GM21576 (cell line): Measurements from ENCODE around the gene MYZAP.

Experiments
- ATAC-seq: cut with Tn5 transposase; IDR thresholded peaks from one replicate; pipeline ENCODE4 v1.9.1; 2021; ENCODE audit warnings: mild to moderate bottlenecking, moderate library complexity; ENCODE audit not compliant: unreplicated experiment

Gene MYZAP, protein sequence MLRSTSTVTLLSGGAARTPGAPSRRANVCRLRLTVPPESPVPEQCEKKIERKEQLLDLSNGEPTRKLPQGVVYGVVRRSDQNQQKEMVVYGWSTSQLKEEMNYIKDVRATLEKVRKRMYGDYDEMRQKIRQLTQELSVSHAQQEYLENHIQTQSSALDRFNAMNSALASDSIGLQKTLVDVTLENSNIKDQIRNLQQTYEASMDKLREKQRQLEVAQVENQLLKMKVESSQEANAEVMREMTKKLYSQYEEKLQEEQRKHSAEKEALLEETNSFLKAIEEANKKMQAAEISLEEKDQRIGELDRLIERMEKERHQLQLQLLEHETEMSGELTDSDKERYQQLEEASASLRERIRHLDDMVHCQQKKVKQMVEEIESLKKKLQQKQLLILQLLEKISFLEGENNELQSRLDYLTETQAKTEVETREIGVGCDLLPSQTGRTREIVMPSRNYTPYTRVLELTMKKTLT

DNA sequence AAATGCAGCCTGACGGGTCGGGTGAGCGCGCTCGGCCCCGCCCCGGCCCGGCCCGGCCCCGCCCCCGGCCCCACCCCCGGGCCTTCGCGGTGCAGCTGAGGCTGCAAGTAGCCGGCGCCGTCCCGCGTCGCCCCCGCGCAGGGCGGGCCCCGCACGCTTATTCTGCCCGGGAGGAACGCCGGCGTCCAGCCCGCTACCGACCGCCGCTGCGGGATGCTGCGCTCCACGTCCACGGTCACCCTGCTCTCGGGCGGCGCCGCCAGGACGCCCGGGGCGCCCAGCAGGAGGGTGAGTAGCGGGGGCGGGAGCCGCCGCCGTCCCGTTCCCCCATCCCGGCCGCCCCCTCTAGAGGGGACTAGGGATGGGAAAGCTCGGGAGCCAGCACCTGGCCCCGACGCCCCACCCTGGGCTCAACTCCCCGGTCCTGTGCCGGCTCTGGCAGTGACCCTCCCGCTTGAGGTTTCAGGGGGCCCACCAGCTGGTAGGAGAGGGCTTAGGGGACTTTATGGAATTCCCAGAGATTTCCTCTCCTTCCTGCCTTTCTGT lies at the start of gene MYZAP:
TSS of gene MYZAP (plus strand) at position 83 of the 546 bp plus-strand sequence. CDS start at position 214, 131 bp downstream.
- ATAC-seq = no peak

- no peak for ATAC-seq
These were observed 49.2 kb upstream of the MYZAP start for GRCh38 chr15:57542505-57542817.

DNA sequence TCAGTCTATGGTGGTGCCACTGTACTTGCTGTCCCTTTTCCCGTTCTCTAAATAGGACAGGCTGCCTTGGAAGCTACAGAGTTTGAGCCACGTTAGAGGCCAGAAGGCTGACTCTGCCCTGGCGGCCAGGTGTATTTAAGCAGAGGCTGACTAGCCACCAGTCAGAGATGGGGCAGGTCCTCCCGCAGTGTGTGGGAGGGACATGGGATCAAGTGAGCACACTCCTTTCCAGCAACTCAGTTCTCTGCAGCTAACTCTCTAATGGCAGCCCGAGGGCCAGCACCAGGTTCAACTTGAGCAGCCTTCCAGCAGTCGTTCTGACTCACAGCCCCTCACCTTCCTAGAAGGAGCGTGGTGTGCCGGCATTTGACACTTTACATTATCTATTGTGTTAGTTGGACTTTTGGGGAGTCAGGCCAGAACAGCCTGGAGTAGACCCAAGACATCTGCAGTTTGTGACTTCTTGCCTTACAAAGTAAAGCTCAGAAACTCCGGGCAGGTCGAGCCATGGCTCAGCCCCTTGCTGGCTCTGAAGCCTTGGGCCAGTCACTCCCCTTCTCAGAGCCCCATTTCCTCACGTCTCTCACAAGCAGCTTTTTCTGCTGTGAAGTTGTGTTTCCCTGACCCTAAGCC lies 46.7 kb upstream of the MYZAP start:
- no peak for ATAC-seq

GRCh38 chr15:57545995-57546394 lies 45.7 kb upstream of the MYZAP start:
- no peak for ATAC-seq

- no peak for ATAC-seq
These were observed 44.4 kb upstream of the MYZAP start for GRCh38 chr15:57547243-57547755.

DNA sequence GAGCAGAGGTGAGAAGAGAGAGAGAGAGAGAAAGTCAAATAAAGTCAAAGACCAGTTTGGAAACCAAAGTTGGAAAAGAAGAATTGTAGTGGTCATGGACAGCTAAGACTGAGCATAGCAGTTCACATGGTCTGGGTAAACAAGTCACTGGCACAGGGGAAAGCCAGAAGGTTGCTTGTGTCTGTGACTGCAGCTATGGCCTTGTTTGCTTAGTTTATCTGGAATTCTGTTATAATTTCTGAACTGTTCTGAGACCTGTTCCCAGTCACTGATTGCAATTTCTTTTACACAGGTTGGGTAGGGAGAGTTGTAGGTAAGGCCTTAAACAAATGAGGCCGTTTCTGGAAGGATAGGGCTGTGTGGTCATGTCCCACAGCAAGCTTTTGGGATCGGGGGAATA lies 43.4 kb upstream of the MYZAP start:
- no peak for ATAC-seq

DNA sequence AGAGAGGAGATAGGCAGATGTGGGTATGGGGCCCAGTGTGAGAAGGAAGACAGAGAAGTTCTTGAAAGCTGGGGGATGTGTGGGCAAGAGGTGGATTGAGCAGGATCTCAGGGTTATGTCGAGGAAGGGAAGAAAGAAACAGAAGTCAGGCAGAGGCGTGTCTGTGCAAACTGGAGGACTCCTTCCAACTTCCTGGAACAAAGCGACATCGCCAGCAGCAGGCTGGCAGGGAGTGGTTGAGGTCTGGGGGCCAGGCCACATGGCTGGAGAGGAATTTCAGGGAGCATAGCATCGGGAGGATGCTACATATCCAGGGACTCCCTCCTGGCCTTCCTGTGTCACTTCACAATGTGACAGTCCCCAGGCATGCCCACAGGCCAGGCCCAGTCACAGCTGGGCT lies 42.9 kb upstream of the MYZAP start:
- no peak for ATAC-seq

GRCh38 chr15:57549935-57550334 lies 41.8 kb upstream of the MYZAP start:
- ATAC-seq = no peak

DNA sequence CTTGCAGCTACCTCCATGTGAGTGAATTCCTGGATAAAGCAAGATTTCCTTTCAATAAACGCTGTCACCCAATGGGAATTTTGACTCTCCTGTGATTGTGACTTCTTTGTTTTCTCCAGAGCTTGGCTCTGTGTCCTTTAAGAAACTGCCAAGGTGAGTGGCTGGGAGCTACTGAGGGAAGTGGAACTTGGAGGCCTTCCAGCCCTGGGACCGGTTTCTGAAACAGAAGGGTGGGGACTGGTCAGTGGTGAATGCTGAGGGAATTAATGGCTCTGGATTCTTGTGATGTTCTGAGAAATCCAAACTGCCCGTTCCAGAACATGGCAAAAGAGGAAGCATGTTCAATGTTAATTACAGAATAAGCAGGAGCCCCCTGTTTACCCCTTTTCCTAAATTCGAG lies 41.1 kb upstream of the MYZAP start:
- ATAC-seq = no peak

DNA sequence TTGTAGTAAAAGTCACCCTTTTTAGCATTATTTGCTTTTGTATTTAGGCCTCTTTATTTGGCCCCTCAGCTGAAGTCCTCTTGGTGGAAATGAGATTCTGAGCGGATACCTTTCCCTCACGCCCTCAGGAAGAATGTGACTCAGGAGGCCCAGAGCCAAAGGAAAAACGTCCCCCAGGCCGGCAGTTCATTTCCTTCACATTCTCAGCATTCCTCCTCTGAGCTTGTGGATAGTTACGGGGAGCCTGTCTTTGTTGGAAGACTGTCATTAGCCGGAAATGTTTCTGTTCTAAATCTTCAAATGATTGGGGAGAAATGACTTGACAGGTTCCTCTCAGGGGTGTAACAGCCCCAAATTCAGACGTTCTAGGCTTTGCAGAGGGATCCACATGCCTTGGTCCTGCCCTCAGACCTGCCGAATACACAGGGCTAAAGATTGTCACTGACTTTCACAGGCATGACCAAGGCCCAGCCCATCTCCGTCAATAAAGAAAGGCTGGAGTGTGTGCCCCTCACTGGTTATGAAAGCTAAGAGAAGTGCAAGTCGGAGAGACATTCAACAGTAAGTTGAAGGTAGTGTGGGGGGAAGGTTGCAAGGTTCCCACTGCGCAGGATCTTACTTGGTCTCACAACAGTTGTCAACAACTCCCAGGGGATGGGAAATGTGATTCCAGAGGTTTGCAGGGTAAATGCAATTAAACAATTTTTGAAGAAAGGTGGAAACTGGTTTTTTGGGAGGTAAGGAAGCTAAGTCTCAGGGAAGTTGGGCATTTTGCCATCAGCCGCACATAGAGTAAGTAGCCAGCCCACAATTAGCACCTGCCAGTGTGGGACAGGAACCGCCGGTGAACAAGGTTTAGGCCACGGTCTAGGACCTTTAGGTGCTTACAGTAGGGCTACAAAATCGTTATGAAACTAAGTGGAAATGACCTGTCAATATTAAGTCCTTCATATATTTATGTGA lies 39.7 kb upstream of the MYZAP start:
- no peak for ATAC-seq

GRCh38 chr15:57552678-57553334 lies 38.9 kb upstream of the MYZAP start:
- no peak for ATAC-seq

DNA sequence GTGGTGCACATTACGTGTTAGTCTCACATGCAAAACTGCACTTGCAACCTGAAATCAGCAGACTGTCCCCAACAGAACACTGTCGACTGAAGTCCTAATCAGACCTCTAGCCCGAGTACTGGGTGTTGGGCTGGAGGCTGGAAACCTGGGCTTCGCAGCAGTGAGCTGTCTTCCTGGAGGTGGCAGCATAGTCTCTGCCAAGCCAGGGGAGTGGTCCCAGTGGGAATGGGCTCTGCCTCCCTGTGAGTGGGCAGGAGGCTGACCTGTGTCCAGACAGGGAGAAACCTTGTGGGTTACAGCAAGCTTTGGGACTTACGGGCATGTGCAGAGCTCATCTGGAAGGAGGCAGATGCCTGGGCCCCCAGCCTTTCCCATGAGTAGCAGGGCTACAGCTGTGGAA lies 38.2 kb upstream of the MYZAP start:
- ATAC-seq = no peak

GRCh38 chr15:57554063-57554811 lies 37.5 kb upstream of the MYZAP start:
- no peak for ATAC-seq

DNA sequence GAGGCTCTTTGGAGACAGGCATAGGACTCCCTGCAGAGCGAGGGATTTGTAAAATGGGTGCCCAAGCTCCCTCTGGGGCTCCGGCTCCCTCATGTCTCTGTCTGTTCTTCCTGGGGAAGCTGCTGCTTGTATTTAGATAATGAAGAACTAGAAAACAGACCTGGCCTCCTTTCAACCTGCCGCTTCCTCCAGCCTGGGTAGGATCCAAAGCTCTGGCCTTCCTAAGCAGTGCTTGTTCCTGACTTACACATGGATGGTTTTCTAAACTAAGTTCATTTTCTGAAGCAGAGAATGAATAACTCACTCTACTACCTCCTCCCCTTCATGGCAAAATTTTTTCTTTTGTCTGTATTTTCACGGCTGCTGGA lies 36.9 kb upstream of the MYZAP start:
- no peak for ATAC-seq

DNA sequence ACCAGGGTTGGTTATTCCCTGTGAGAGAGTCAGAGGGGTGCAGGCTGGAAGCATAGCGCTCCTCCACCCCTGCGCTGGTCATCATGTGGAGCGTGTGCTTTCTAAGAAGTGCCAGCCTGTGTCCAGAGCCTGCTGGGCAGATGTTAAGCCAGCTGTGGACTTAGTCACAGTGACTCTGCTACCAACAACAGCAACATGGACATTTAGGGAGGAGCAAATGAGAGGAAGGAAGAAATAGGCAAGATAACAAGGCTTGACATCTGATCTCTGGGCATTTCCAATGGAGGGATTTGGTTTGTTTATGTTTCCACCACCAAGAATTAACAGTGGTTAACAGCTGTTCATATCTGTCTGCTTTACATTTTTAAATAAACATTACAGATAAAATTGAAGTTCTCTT lies 36.4 kb upstream of the MYZAP start:
- ATAC-seq = no peak

DNA sequence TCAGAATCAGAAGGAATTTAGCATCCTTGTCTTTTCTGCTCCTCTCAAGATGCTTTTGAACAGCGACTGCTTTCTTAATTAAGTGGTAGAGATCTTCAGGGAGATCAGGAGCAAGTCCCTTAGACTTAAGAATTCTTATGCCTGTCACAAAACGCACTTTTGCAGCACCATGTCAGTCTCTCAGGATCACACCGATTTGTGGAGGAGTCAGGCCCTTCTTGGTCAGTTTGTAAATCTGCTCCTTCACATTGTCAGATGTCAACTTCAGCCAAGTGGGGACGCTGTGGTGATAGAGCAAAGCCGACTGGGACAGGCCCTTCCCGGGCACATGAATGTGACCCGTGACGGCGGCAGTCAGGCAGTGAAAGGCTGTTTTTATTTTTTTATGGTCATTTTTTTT lies 35.7 kb upstream of the MYZAP start:
- ATAC-seq = no peak

DNA sequence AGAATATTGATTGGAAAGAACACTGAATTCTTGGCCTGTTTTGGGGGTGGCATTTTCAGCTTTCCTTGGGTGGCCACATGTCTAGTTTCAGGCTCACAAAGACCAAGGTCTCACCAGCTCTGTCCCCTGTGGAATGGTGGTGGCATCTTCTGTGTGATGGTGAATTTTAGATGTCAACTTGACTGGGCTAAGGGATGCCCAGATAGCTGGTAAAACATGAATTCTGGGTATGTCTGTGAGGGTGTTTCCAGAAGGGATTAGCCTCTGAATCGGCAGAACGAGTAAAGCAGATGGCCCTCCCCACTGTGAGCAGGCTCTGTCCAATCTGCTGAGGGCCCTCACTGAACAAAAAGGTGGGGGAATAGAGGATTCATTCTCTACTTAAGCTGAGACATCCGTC lies 34.4 kb upstream of the MYZAP start:
- no peak for ATAC-seq

- no peak for ATAC-seq
These were observed 33.9 kb upstream of the MYZAP start for GRCh38 chr15:57557810-57558209.

GRCh38 chr15:57559875-57560274 lies 31.8 kb upstream of the MYZAP start:
- ATAC-seq = no peak
